ENCODE data around the gene GLP2R.

Gene GLP2R

DNA sequence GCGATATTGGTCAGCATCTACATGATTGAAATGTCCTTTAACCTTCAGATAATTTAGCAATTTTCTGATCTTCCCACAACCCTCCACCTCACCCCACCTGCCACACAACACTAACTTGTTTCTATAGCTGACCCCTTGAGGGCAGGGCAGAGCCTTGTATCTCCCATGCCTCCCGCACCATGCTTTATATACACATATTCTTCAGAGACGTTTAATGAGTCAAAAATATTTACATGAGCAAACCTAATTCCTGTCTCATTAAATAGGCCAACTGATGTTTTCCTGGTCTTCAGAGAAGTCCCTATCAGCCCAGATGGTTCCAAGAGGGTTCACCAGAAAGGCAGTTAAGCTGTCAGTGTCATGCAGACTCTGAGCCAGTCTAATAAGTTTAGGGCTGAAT, 27.7 kb upstream of the GLP2R start:
- Histone ChIP-seq H4K20me1 (no peaks in the 10 kb centered on the region), H3K27ac (no peak overlapping the region), H3K9ac (no peak overlapping the region), H3K27me3 (no peaks in the 10 kb centered on the region), H3K4me1 (no peaks in the 10 kb centered on the region), H3K4me3 (no peak overlapping the region), H3K4me2 (no peak overlapping the region), H3K9me3 (no peaks in the 10 kb centered on the region), H3K36me3 (no peaks in the 10 kb centered on the region)
- no peak for TF ChIP-seq Cebpa-rat (IDR thresholded peaks at IDR 0.05)

DNA sequence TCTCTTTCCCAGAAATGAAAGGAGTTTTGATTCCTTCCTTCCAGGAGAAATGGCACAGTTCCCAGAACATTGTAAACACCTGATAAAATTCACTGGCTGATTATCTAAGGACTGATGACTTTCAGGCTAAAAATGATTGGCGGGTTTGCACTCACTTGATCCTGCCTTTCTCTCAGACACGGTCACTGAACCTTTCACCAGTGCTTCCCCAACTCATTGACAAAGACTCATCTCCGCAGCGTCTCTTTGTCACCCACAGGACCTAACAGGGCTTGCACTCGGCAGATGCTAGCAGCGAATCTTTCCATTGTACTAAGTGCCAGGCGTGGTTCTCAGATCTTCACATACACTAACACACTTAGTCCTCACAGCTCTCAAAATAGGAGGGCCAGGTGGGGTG, 27.0 kb upstream of the GLP2R start:
- Histone ChIP-seq H3K36me3 (no peaks in the 10 kb centered on the region), H4K20me1 (no peaks in the 10 kb centered on the region), H3K4me2 (no peak overlapping the region), H3K4me1 (no peaks in the 10 kb centered on the region), H3K4me3 (no peak overlapping the region), H3K27ac (no peak overlapping the region), H3K9me3 (no peaks in the 10 kb centered on the region), H3K9ac (no peak overlapping the region), H3K27me3 (no peaks in the 10 kb centered on the region)
- TF ChIP-seq Cebpa-rat (IDR thresholded peaks at IDR 0.05), result no peak

DNA sequence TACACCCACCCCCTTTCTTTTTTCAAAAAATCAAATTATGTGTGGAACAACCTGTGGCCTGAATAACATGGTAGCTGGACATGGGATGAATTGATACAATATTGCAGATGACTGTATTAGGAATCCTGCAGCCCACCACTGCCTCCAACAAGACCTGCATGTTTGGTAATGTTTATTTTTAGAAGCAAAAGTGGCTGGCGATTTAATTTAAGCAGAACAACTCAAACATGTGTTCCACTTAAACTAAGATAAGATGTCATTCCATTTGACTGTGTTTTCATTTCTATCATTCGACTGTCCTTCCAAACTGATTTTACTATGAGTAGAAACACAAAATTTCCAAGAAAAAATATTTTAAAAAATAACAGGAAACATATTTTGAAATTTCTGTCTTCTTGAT, 24.2 kb upstream of the GLP2R start:
- no peak overlapping the region for H3K4me2 ChIP-seq
- no peaks in the 10 kb centered on the region for H3K9me3 ChIP-seq
- peaks cover 9% of the 10 kb centered on the region for H3K4me1 ChIP-seq
- H3K27ac ChIP-seq, result no peak overlapping the region
- TF ChIP-seq Cebpa-rat (IDR thresholded peaks at IDR 0.05), result no peak
- no peaks in the 10 kb centered on the region for H3K36me3 ChIP-seq
- H3K9ac ChIP-seq, result no peak overlapping the region
- H3K4me3 ChIP-seq, result no peak overlapping the region
- H4K20me1 ChIP-seq, result no peaks in the 10 kb centered on the region
- no peaks in the 10 kb centered on the region for H3K27me3 ChIP-seq

DNA sequence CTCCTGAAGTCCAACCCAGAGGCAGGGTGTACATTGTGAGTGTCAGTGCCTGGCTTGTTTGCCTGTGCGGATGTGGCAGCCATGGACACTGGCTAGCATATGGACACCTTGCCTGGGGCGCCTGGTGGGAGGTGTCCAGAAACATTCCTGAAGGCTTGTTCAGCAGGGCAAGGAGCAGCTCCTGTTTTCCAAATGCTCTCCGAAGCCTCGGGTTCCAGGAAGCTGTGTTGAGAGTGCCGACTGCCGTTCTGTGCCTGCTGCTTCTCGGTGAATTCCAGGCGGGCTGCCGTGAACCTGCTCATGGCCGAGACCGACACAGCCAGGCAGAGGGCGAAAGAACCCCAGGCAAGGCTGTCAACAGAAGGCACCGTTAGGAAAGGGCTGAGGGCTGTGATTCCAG, 23.4 kb upstream of the GLP2R start:
- H3K4me3 ChIP-seq, result no peak overlapping the region
- no peaks in the 10 kb centered on the region for H3K36me3 ChIP-seq
- H3K4me1 ChIP-seq, result peaks cover 17% of the 10 kb centered on the region
- no peak overlapping the region for H3K9ac ChIP-seq
- no peak overlapping the region for H3K4me2 ChIP-seq
- H4K20me1 ChIP-seq, result no peaks in the 10 kb centered on the region
- H3K27ac ChIP-seq, result no peak overlapping the region
- no peak for TF ChIP-seq Cebpa-rat (IDR thresholded peaks at IDR 0.05)
- H3K27me3 ChIP-seq, result no peaks in the 10 kb centered on the region
- no peaks in the 10 kb centered on the region for H3K9me3 ChIP-seq

DNA sequence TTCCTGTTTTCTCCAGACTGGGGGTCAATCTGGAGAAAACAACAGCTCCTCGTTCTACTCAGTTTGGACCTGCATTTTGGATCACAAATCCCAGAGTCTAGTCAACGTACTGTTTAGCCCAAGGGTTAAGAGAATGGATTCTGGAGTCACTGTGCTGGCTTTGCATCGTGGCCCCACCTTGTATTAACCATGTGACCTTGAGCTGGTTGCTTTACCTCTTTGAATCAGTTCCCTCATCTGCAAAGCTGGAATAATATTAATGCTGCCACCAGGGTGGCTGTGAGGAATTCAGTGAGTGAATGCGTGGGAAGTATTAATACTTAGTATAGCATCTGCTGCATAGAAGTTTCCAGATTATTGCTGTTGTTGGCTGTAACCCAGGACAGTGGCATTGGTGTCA, 23.0 kb upstream of the GLP2R start:
- no peak for TF ChIP-seq Cebpa-rat (IDR thresholded peaks at IDR 0.05)
- H3K4me1 ChIP-seq, result peaks cover 19% of the 10 kb centered on the region
- H3K9me3 ChIP-seq, result no peaks in the 10 kb centered on the region
- no peaks in the 10 kb centered on the region for H4K20me1 ChIP-seq
- H3K27ac ChIP-seq, result no peak overlapping the region
- H3K27me3 ChIP-seq, result no peaks in the 10 kb centered on the region
- H3K4me2 ChIP-seq, result no peak overlapping the region
- no peak overlapping the region for H3K9ac ChIP-seq
- no peak overlapping the region for H3K4me3 ChIP-seq
- H3K36me3 ChIP-seq, result no peaks in the 10 kb centered on the region

DNA sequence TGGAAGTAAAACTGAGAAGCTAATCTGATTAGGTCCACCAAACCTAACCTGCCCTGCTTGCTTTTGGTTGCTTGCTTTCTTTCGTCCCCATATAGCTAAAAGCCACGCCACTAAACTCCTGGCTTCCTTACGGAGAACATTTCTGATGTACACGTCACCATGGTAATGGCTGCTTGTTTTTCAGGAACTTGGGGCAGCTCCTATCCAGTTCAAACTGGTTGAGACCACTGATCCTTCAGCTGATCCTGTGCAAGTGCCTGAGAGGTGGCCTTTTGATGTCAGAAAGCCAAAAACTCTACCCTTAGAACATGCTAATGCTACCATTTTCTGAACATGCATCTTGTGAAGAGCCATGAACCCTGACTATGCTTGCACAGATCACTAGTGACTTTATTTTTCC, 20.0 kb upstream of the GLP2R start:
- Histone ChIP-seq H4K20me1 (no peaks in the 10 kb centered on the region), H3K4me2 (peak overlapping the region; percentile 53; the same call in 1 of the 2 replicates), H3K27me3 (no peaks in the 10 kb centered on the region), H3K4me1 (peaks cover 25% of the 10 kb centered on the region), H3K27ac (no peak overlapping the region), H3K9me3 (no peaks in the 10 kb centered on the region), H3K36me3 (no peaks in the 10 kb centered on the region), H3K4me3 (no peak overlapping the region), H3K9ac (no peak overlapping the region)
- TF ChIP-seq Cebpa-rat (IDR thresholded peaks at IDR 0.05), result no peak

DNA sequence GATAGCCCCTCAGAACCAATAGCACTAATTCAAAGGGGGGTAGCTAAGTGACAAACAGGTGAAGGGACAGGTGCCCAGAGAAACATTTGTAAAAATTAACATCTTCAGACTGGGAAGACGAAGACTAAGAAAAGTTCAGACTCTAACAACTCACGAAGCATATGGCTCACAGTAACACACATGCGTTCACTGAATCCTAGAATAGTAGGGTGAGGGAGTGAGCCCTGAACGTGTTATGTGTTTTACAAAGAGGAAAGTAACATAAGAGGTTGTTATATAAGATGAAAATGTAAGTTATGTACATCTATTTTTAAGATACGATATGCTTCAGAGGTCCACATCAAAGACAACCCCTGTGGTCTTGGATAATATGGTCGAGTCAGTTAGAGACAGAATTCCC, 19.0 kb upstream of the GLP2R start:
- H3K27me3 ChIP-seq, result no peaks in the 10 kb centered on the region

DNA sequence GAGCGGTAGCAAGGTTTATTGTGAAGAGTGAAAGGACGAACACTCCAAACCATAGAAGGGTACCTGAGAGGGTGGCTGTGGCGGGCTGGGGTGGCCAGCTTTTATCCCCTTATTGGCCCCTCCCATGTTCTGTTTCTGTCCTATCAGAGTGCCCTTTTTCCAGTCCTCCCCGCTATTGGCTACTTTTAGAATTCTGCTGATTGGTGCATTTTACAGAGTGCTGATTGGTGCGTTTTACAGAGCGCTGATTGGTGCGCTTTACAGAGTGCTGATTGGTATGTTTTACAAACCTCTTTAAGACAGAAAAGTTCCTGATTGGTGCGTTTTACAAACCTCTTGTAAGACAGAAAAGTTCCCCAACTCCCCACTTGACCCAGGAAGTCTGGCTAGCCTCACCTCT, 16.3 kb upstream of the GLP2R start:
- Histone ChIP-seq H3K27me3 (no peaks in the 10 kb centered on the region), H3K4me3 (no peak overlapping the region), H3K9ac (no peak overlapping the region), H3K36me3 (no peaks in the 10 kb centered on the region), H3K4me2 (no peak overlapping the region), H3K27ac (no peak overlapping the region), H3K4me1 (peaks cover 29% of the 10 kb centered on the region), H4K20me1 (no peaks in the 10 kb centered on the region), H3K9me3 (no peaks in the 10 kb centered on the region)
- TF ChIP-seq Cebpa-rat (IDR thresholded peaks at IDR 0.05), result no peak

More for the DNA sequence above, 19.0 kb upstream of the GLP2R start:
- Histone ChIP-seq H3K27ac (no peak overlapping the region), H3K4me1 (peaks cover 29% of the 10 kb centered on the region), H4K20me1 (no peaks in the 10 kb centered on the region), H3K4me2 (peak overlapping the region; percentile 53), H3K9me3 (no peaks in the 10 kb centered on the region), H3K9ac (no peak overlapping the region), H3K36me3 (no peaks in the 10 kb centered on the region), H3K4me3 (no peak overlapping the region)
- no peak for TF ChIP-seq Cebpa-rat (IDR thresholded peaks at IDR 0.05)

DNA sequence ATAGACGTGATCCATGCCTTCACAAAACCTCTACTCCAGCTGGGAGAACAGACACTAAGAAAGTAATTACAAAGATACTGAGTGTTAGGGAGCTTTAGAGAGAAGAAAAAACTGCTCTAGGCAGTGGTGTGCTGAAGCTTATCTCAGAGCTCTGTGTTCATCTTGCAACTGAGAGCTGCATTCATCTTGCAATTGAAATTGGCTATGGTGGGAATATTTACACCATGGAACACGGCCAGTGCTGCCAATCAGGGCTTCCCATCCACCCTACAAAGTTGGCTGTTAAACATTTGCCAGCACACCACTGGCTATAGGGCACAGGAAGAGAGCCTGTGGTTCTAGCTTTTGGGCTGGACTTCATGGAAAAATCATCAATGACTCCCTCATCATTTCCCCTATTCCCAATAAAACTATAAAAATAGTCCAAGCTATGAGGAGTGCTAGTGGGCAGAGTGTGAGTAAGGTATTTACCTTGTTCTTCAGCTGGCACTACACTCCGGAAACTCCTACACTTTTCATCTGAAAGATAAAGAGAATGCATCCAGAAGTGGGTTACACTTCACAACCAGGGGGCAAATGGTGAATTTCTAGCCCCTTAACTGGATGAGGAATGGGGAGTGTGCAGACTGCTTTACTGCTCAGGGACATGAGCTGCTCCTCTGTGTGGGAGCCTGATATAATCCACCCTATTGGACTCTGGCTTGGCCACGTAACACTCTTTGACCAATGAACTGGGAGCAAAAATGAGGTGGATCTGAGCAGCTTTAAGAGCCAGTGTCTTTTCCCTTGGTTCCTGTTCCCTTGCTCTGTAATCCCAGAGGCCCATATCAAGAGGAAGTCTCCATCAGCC, 15.4 kb upstream of the GLP2R start:
- Histone ChIP-seq H3K4me2 (no peak overlapping the region), H3K9me3 (no peaks in the 10 kb centered on the region), H3K27ac (no peak overlapping the region), H3K9ac (no peak overlapping the region), H3K27me3 (no peaks in the 10 kb centered on the region), H3K4me3 (no peak overlapping the region), H3K4me1 (peaks cover 29% of the 10 kb centered on the region), H3K36me3 (no peaks in the 10 kb centered on the region), H4K20me1 (no peaks in the 10 kb centered on the region)
- no peak for TF ChIP-seq Cebpa-rat (IDR thresholded peaks at IDR 0.05)

DNA sequence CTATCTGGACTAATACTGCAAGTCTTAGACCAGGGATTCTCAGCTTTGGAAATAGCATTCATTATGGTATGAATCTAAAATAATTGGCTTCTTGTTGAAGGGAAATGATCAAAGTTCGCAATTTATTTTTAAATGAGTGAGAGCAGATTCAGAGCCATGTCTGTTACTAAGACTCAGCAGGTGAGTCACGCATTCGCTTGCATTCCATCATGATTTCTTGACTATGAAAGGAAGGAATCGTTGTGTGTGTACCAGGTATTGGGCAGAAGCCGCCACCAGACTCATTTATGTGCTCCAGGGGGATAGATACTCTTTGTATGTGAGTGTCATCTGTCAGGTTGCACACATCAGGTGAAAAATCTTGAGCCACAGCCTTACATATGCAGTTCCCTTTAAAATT, 14.6 kb upstream of the GLP2R start:
- Histone ChIP-seq H3K4me3 (no peak overlapping the region), H3K27me3 (no peaks in the 10 kb centered on the region), H3K4me1 (peaks cover 23% of the 10 kb centered on the region), H3K27ac (no peak overlapping the region), H3K36me3 (no peaks in the 10 kb centered on the region), H3K9ac (no peak overlapping the region), H4K20me1 (no peaks in the 10 kb centered on the region), H3K9me3 (no peaks in the 10 kb centered on the region), H3K4me2 (no peak overlapping the region)
- no peak for TF ChIP-seq Cebpa-rat (IDR thresholded peaks at IDR 0.05)

All from BLaER1 (cell line).